GM18526 (cell line): Measurements from ENCODE around the gene BMPR1B.

ENCODE experiments used
- POLR2A ChIP-seq: IDR thresholded peaks from 3 replicates; pipeline ENCODE4 v1.6.1; 2011; ENCODE audit not compliant: insufficient read length; ENCODE audit errors: extremely low read depth

Gene BMPR1B

DNA sequence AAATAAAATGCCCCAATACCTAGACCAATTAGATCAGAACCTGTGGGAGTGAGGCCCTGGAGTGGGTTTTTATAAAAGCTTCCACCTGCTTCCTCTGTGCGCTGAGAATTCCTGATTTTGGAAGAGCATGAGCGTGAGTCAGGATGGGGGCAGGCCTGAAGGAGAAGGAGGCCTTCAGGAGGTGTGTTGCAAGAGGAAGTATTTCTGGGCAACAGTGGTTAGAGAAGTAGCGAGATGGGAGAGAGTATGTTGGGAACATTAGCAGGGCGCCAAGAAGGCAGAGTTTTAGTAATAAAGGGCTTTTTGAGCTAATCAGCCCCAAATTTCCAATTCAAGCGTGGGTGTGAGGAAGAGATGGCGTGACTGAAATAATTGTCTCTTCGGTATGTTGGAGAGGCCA lies 441.2 kb downstream of the BMPR1B start:
- TF ChIP-seq POLR2A, result no peak

DNA sequence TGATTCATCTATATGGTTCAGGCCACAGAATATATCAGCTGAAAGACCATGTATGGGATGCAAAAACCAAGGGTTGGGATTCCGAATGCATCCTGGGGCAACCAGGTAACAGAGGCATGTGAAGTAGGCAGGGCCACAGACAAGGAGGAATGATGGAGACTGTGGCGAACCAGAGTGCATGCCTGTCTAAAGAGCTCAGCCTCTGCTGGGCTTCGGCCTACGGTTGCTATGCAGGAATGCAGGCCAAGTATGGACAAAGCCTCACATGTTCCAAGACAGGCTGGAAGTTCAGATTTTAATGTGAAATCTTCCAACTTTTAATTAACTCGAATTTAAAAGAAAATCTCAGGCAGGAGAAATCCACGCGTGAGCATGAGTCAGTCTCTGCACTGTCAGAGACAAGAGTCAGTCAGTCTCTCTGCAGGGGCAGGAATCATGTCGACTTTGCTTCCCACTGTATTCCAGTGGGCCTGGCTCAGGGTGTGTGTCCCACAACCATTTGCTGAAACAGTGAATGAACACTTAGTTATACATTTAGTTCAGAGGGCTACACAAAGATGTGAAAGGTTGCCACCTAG lies 446.6 kb downstream of the BMPR1B start:
- TF ChIP-seq POLR2A, result no peak

DNA sequence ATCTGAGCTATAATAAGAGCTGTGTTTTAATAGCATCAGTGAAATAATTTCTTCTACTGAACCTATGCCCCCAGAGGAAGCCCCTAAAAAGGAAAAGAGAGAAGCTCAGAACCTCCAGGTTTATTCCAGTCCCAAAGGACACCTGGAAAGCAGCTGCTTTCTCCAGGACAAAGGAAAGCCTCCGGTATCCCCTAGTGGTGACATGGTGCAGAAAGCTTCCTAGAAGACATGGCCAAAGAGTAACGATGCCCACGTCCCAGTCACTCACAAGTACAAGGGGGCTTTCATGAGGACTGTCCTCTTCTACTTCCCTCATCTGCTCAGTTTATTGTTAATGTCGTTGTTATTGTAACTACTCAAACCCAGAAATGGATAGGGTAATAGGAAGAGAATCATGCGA lies 447.1 kb downstream of the BMPR1B start:
- TF ChIP-seq POLR2A, result no peak
